Endometrial microvascular endothelial cells (primary cell): ENCODE results near the gene CD164L2. TPM values are rescaled to one million over a fixed set of nuclear protein-coding genes. Genes with fewer than 3 reads are reported as not detected.

Experiments used
- in situ Hi-C: cut with HindIII; loops from 2 replicates; pipeline ENCODE4 v1.10.0; 2017; ENCODE audit warnings: low sequenced_read_pairs, low pct_unique_long_range_greater_than_20kb; ENCODE audit errors: inconsistent ontology term
- total RNA-seq: library from RNA; depleted of rRNA; stranded (reverse); fragments of >200 nt; gene quantifications from one replicate; pipeline ENCODE4 v1.2.3, GENCODE V29; 2015; ENCODE audit errors: inconsistent ontology term

Gene CD164L2
- total RNA-seq, 1 donor from 2014 or later, result not detected

DNA sequence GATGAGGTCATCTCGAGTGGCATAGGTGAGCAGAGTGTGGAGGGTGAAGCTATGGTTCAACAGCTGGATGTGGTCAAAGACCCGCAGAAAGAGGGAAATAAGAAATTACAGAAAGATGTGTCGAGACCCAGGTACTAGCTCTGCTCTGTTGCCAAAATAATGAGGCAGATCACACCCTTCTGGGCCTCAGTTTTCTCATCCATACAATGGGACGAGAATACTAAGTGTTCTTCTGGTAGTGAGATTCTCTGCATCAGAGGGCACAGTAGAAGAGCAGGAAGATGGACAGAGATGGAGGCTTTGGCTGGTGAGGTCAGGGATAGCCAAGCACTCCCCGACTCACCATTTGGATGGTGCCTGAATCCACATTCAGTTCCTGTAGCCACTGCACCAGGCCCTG is 27.4 kb downstream of the CD164L2 start:
- in situ Hi-C loops, result no loop called here

DNA sequence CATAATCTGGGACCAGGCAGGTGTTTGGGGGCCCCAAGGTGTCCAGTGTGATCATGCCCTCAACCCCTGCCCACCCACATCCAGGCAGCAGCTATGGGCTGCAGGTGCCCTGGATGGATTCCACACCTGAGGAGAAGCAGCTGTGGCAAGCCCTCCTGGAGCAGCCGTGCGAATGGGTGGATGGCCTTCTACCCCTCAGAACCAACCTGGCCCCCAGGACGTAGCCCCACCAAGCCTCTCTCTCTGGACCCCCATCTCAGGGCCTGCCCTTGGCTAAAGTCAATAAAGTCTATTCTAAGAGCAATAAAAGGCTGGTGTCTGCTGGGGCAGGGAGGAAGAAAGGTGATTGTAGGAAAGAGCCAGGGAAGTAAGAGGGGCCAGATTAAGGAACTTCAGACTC is 29.5 kb downstream of the CD164L2 start:
- in situ Hi-C loops, result no loop called here

DNA sequence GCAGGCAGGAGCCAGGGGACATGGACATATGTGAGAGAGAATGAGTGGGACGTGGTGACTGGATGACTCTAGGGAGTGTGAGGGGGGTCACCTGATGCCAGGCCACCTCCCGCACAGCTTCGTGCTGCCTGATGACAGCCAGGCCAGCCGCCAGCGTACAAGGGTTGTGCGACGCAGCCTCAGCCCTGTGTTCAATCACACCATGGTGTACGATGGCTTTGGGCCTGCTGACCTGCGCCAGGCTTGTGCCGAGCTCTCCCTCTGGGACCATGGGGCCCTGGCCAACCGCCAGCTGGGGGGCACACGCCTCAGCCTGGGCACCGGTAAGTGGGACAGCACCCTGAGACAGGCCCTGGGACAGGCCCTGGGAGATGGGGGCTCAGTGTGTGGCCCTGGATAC is 30.0 kb downstream of the CD164L2 start:
- in situ Hi-C loops, result no loop called here

DNA sequence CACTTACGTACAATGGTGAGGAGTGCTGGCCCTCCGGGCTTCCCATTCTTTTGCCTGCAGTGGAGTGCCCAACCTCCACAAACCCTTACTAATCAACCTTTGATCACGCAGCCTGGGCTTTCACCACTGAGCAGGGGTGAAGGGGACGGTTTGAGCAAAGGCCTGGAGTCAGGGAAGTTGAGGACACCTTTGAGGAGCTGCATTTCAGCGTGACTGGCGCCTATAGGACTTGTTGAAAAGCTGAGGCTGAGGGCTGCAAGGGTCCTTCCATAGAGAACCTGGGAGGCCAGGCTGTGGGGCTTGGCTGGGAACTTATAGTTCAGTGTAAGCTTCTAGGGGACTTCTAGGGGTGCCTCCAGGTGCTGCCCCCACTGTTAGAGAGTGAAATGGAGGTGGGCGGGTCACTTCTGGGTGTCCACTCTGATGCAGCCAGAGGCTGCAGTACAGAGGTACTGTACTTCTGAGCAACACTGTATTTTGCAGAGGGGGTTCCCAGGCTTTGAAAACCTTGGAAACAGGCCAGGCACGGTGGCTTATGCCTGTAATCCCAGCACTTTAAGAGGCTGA is 31.5 kb downstream of the CD164L2 start:
- in situ Hi-C loops, result no loop called here

DNA sequence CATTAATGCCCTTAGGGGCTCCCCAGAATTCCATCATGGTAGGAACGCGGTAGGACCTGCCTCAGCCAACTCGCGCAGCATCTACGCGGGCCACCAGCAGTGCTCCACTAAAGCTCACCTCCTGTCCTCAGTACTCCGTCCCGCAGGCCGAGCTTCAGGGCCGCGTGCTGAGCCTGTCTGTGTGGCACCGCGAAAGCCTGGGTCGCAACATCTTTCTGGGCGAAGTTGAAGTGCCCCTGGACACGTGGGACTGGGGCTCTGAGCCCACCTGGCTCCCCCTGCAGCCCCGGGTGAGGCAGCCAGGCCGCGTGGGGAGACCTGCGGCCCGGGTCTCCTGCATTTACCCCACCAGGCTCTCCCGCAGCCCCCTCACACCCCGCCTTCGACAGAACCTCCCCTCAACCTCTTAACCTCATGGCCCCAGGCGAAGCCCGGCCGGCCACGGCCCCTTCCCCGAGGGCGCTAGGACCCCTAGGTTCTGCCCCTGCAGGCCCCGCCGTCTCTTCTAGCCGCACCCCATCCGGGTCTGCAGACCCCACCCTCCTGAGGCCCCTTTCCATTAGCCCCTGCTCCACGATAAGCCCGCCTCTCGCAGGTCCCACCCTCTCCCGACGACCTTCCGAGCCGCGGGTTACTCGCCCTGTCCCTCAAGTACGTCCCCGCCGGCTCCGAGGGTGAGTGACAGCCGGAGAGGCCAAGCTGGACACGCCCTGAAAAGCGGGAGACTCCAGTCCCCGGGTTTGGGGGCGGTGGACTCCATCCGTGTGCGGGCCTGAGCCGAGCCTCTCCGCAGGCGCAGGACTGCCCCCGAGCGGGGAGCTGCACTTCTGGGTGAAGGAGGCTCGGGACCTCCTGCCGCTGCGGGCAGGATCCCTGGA is 32.2 kb downstream of the CD164L2 start:
- in situ Hi-C loops, result no loop called here

DNA sequence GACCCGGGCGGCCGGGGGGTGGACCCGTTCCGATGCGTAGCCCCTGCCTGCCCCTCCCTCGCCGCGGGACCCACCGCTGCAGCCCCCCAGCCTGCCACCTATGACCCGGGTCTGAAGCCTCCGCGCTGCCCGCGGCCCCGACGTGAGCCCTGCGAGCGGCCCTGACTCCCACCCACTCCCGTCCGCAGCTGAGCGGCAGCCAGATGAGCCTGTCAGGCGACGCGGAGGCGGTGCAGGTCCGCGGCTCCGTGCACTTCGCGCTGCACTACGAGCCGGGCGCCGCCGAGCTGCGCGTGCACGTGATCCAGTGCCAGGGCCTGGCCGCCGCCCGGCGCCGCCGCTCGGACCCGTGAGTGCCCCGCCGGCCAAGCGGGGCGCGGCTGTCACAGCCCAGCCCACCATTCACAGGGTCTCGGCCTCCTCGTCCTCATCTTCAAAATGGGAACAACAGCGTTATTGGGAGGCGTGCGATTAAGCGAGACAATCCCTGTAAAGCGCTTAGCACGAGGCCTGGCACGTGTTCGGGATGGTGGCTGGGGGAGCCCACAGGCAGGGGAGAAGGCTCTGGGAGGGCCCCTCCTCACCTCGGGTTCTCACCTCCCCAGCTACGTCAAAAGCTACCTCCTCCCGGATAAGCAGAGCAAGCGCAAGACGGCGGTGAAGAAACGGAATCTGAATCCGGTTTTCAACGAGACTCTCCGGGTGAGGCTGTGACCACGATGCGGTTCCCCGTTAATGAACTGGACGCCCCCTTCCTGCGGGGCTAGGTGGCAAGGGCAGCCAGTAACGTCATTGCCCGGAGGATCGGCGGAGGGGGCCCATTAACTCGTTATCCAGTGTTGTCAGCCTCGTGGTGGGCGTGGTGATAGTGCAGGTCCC is 33.1 kb downstream of the CD164L2 start:
- in situ Hi-C loops, result no loop called here

DNA sequence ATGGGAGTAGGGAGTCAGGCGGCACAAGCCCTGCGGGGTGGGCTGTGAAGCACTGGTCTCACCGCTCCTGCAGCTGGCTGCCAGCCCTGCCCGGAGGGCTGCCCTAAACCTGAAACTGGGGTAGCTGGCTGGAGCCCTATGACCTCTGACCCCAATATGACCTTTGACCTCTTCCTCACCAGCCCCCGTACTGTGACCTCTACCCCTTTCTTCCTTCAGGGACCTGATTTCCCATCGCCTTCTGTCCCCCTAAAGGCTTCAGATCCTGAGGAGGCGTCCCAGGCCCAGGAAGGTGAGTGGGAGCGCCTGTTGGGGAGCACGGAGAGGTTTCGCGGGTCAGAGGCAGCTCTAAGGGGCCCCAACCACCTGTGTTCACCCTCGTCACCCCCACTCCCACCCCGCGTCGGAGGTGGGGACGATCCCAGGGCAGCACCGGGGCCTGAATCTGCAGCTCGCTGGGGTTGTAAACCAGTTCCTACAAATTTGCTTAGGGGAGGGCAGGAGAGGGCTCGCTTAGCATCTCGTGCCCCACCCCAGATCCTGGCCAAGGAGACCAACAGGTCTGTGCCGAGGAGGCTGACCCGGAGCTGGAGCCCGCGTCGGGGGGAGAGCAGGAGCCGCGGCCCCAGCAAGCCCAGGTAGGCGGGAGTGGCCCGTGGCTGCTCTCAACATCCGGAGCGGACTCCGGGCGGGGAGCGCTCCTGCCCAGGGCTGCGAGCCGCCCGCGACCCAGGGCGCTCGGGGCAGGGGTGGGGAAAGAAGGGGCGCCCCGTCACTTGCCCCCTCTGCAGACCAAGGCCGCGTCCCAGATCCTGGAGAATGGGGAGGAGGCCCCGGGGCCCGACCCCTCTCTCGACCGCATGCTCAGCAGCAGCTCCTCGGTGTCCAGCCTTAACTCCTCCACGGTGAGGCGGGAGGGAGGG is 34.0 kb downstream of the CD164L2 start:
- in situ Hi-C loops, result no loop called here

DNA sequence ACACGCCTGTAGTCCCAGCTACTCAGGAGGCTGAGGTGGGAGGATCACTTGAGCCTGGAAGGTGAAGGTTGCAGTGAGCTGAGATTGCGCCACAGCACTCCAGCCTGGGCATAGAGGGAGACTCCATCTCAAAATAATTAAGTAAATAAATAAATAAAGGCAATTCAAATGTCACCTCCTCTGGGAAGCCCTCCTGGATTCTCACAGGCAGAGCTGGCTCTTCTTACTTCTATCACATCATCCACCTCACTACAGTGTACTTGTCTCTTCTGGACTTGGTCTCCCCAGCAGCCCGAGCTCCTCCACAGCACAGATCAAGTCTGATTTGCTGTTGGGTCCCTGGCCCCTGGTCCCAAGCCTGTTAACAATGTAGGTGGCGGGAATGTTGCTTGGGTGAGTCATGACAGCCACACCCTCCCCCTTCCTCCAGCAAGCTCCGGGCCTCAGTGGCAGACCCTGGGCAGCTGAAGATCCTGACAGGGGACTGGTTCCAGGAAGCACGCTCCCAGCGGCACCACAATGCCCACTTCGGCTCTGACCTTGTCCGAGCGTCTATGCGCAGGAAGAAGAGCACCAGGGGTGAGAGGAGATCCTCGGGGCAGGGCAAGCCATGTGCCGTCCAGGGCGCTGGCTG is 36.0 kb downstream of the CD164L2 start:
- in situ Hi-C loops, result no loop called here

DNA sequence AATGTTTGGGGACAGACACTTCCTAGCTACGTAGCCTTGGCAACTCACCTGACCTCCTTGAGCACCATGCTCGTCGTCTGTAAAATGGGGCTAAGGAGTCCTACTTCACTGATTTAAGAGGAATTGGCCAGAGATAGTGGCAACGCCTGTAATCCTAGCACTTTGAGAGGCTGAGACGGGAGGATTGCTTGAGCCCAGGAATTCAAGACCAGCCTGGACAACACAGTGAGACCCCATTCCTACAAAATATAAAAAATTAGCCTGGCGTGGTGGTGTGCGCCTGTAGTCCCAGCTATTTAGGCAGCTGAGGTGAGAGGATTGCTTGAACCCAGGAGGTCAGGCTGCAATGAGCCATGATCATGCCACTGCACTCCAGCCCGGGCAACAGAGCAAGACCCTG is 36.8 kb downstream of the CD164L2 start:
- in situ Hi-C loops, result no loop called here

DNA sequence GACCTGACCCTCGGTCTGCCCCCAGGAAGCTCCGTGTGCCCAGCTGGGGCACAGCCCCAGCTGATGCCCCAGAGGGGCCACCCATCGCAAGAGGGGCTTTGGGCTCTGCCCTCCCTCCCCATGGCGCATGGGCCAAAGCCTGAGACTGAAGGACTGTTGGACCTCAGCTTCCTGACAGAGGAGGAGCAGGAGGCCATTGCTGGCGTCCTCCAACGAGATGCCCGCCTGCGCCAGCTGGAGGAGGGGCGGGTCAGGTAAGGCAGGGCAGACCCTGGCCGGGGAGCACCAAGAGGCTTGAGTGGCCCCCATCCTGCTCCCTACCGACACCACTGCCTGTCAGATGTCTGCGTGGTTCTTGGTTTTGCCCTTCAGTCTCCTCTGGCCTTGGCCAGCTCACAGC is 37.9 kb downstream of the CD164L2 start:
- in situ Hi-C loops, result no loop called here

DNA sequence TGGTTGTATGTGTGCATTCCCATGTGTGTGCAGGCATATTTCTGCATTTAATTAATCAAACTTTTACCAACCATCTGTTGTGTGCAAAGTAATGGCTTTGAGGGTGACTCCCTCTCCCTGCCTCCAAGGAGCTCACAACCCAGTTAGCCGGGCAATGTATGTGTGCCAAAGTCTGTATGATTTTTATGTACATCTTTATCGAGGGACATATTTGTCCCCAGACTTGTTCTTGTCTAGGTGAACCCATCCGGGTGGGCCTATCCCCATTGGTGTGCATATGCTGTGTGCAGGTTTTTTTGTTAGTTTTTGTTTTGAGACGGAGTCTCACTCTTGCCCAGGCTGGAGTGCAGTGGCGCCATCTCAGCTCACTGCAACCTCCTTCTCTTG is 39.5 kb downstream of the CD164L2 start:
- in situ Hi-C loops, result no loop called here

DNA sequence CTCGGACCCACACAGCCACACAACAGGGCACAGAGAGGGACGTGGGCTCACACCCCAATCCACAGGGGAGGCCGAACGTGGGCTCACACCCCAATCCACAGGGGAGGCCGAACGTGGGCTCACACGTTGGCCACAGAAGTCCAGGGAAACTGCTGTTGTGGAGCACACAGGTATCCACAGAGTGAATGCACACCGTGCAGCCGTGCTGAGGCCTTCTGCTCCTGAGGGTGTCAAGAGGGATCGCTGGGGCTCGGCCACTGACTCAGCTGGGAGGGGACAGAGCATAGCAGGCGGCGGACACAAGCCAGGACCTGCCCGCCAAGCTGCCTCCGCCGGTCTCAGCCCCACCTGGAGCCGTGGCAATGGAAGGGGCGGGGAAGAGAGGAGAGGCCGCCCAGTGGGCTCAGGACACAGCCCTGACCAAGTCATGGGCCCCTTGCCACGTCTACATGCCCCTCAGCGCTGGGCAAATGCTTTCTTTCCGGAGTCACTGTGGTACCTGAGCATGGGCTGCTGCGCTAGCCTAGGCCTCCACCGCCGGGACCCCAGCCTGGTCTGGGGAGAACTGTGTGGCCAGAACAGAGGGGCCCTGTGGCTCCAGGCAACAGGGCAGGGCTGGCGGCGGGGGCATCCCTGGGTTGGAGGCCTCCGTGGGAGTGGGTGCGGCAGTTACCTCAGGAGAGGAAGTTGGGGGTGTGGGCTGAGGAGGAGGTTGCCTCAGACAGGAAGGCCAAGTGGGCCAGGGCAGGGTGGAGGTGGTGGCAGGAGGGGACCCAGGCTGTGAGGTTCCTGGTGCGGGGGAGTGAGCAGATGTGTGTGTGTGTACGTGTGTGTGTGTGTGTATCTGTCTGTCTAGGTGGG is 40.1 kb downstream of the CD164L2 start:
- in situ Hi-C loops, result no loop called here

DNA sequence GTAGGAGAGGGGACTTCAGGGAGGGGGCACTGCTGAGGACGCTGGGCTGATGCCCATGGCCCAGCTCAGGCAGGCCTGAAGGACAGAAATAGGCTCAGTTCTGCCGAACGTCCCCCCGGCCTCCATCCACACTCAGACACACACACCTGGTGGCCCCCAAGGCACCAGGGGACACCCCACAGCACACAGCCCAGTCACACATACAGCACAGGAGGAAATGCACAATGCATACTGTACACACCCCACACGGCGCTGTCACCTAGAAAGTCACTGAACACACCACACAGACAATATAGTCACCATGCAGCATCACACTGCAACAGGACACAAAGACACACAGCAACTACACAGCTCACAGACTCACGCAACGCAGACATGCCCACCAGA is 40.7 kb downstream of the CD164L2 start:
- in situ Hi-C loops, result no loop called here

DNA sequence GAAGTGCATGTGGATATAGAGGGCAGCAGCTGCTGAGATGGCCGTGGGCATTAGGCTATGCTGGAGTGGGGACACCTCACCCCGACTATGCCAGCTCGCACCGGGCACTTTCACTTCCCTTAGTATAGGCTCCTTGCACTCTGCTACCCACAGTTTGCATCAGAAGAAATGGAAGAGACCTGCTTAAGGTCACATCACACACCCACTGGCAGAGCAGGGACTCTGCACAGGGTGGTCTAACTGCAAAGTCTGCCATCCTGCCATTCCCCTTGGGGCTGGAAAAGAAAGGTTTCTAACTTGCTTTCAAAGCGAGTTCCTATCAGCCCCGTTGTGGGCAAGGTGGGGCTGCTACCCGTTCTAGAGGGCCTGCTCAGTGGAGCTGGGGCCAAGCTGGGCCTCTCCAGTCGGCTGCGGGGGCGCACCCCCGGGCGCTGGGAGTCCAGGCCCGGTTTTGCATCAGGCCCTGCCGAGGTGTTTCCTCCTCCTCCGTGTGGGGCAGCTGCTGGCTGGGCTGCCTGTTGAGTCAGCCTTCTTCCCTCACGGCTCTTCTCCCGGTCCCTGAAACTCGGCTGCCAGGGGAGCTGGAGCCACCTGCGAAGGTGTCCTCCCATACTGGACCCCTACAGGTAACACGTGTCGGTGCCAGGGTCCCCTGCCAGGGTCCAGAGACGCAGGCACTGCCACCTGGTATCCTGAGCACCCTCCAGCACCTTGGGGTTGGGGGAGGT is 41.4 kb downstream of the CD164L2 start, which contains the start of gene SYTL1:
SYTL1 (plus strand) TSS at position 498 of the 728 bp plus-strand sequence. CDS start 3,313 bp downstream, outside the sequence.
- in situ Hi-C loops, result no loop called here

DNA sequence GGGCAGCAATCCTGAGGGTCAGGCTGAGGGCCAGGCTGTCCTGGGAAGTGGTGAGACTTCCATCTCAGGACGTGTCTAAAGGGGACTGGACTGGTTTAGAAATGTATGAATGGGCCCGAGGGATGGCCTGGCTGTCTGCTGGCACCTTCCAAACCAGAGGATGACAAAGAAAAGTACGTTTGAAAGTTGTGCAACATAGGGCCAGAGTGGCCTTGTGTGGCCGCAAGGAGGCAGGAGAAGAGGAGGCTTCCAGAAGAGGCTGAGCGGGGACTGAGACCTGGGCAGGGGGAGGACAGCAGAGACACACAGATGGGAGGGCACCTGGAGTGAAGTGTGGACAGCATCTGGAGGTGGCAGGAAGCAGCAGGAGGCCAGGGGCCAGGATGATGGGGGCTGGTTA is 43.9 kb downstream of the CD164L2 start:
- in situ Hi-C loops, result no loop called here

DNA sequence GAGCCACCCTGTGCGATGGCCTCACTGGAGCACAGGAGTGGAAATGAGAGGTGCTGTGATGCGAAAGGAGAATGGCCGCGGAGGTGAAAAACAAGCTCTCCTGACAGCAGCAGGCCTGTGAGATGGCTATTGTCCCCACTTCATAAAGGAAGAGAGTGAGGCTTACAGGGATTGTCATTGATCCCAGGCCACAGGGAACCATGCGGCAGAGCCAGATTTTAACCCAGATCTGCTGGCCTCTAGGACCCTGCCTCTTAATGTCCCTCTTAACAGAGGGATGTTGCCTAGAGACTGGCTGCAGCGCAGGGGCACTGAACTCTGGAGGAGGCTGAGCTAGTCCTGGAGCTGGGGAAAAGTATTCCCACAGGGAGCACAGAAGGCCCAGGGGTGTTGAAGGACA is 44.4 kb downstream of the CD164L2 start:
- in situ Hi-C loops, result no loop called here

DNA sequence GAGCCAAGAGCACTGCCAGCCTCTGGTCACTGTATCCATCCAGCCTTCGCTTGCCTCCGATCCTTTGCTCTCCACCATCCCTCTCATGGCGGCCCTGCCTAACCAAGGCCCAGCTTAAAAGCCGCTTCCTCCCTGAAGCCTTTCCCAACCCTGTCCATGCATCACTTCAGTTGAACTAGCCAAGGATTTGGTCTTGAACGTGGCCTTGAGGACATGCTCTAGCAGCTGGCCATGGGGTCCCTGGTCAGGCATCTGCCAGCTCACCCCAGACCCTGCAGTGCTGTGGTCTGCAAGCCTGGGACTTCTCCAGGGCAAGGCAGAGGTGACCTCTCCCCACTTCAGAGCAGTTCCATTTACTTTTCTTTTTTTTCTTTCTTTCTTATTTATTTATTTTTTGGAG is 46.4 kb downstream of the CD164L2 start:
- in situ Hi-C loops, result no loop called here
